IMR-90 (cell line): Measurements from ENCODE around the gene TENM4. TPM values are rescaled to one million over a fixed set of nuclear protein-coding genes. Genes with fewer than 3 reads are reported as not detected.

Experiments used
- ATAC-seq: fragments of 200-7000 bp; cut with Tn5 transposase; 2 replicates; pipeline ENCODE4 v1.9.1; 2020; ENCODE audit warnings: low read depth, mild to moderate bottlenecking, moderate library complexity
- BruUV-seq: library from RNA; stranded (reverse); fragments of 400-500 nt; replicated peaks from 2 replicates; lab custom pipeline; 2021; lab: Mats Ljungman, UMichigan
- CTCF ChIA-PET: fragments of 300-600 bp; formaldehyde crosslinking; extraction: SDS; loops from one replicate; lab custom pipeline; 2021; ENCODE audit warnings: antibody characterized with exemption; lab: Yijun Ruan, JAX
- POLR2A ChIA-PET: fragments of 300-600 bp; sonication (Branson Sonifier 250); formaldehyde crosslinking; loops from one replicate; lab custom pipeline; 2022; ENCODE audit warnings: antibody characterized with exemption; ENCODE audit not compliant: unreplicated experiment; lab: Charles Lee
- DNase-seq: peaks from one replicate; pipeline ENCODE4 v3.0.0; 2013
- H2AFZ ChIP-seq: replicated peaks from 2 replicates; pipeline ENCODE3; 2013; ENCODE audit warnings: low read length, mild to moderate bottlenecking; ENCODE audit not compliant: poor library complexity
- H2AK5ac ChIP-seq: 2 replicates; pipeline ENCODE4 v1.6.1; 2013; ENCODE audit warnings: low read depth, low read length, inconsistent platforms
- H2AK9ac ChIP-seq: replicated peaks from 2 replicates; pipeline ENCODE3; 2013; ENCODE audit warnings: mild to moderate bottlenecking, low read depth, low read length, moderate library complexity; ENCODE audit not compliant: poor library complexity
- H2BK120ac ChIP-seq: 2 replicates; pipeline ENCODE4 v1.6.1; 2013; ENCODE audit warnings: low read depth, low read length, inconsistent platforms
- H2BK15ac ChIP-seq: 3 replicates; pipeline ENCODE4 v1.6.1; 2013; ENCODE audit warnings: low read depth, low read length, inconsistent platforms
- H2BK20ac ChIP-seq: 2 replicates; pipeline ENCODE4 v1.6.1; 2013; ENCODE audit warnings: low read depth, mild to moderate bottlenecking, inconsistent platforms, low read length, moderate library complexity
- H2BK5ac ChIP-seq: 2 replicates; pipeline ENCODE4 v1.6.1; 2013; ENCODE audit warnings: mild to moderate bottlenecking, low read depth, low read length, inconsistent platforms; ENCODE audit not compliant: poor library complexity, severe bottlenecking
- H3K14ac ChIP-seq: replicated peaks from 2 replicates; pipeline ENCODE4 v1.6.1; 2013; ENCODE audit warnings: low read depth, low read length, inconsistent platforms
- H3K18ac ChIP-seq: 2 replicates; pipeline ENCODE4 v1.6.1; 2013; ENCODE audit warnings: low read depth, low read length, control low read depth
- H3K23ac ChIP-seq: 2 replicates; pipeline ENCODE4 v1.6.1; 2013; ENCODE audit warnings: low read depth, low read length, inconsistent platforms
- H3K27ac ChIP-seq: 2 replicates; pipeline ENCODE4 v1.5.1; 2013; ENCODE audit warnings: mild to moderate bottlenecking, control low read depth, low read length; ENCODE audit not compliant: insufficient read depth
- H3K27me3 ChIP-seq: 2 replicates; pipeline ENCODE4 v1.6.1; 2013; ENCODE audit warnings: low read length; ENCODE audit not compliant: control insufficient read depth, insufficient read depth
- H3K36me3 ChIP-seq: 2 replicates; pipeline ENCODE4 v1.6.1; 2013; ENCODE audit warnings: low read length, mixed read lengths; ENCODE audit not compliant: control insufficient read depth, insufficient read depth
- H3K4ac ChIP-seq: 2 replicates; pipeline ENCODE4 v1.6.1; 2013; ENCODE audit warnings: low read depth, low read length, inconsistent platforms
- H3K4me1 ChIP-seq: 2 replicates; pipeline ENCODE4 v1.6.1; 2013; ENCODE audit warnings: low read length, mixed read lengths; ENCODE audit not compliant: control insufficient read depth, insufficient read depth
- H3K4me2 ChIP-seq: 2 replicates; pipeline ENCODE4 v1.6.1; 2013; ENCODE audit warnings: low read depth, mild to moderate bottlenecking, control low read depth, low read length, moderate library complexity
- H3K4me3 ChIP-seq: 2 replicates; pipeline ENCODE4 v1.5.1; 2013; ENCODE audit warnings: low read depth, mild to moderate bottlenecking, control low read depth, low read length, moderate library complexity; ENCODE audit not compliant: insufficient read depth
- H3K56ac ChIP-seq: 2 replicates; pipeline ENCODE4 v1.6.1; 2013; ENCODE audit warnings: low read length, inconsistent platforms; ENCODE audit not compliant: insufficient read depth; ENCODE audit errors: extremely low read depth
- H3K79me1 ChIP-seq, 2 experiments: 2 replicates each; pipeline ENCODE4 v1.6.1; 2013; ENCODE audit warnings: low read length in 2 of 2, inconsistent platforms in 1 of 2, low read depth in 1 of 2
- H3K9ac ChIP-seq: 2 replicates; pipeline ENCODE4 v1.6.1; 2013; ENCODE audit warnings: low read depth, low read length, control low read depth
- H3K9me1 ChIP-seq: 2 replicates; pipeline ENCODE4 v1.6.1; 2013; ENCODE audit warnings: low read length, inconsistent platforms; ENCODE audit not compliant: insufficient read depth
- H3K9me3 ChIP-seq: 2 replicates; pipeline ENCODE4 v1.6.1; 2013; ENCODE audit warnings: low read length; ENCODE audit not compliant: control insufficient read depth, insufficient read depth
- H4K20me1 ChIP-seq: 2 replicates; pipeline ENCODE4 v1.6.1; 2013; ENCODE audit warnings: low read length, inconsistent platforms; ENCODE audit not compliant: insufficient read depth
- H4K5ac ChIP-seq: 2 replicates; pipeline ENCODE4 v1.6.1; 2013; ENCODE audit warnings: mild to moderate bottlenecking, low read depth, low read length, control low read depth
- H4K8ac ChIP-seq, 2 experiments: 2 replicates each; pipeline ENCODE4 v1.6.1; 2013; ENCODE audit warnings: low read depth in 2 of 2, low read length in 2 of 2, control low read depth in 1 of 2, inconsistent platforms in 1 of 2
- H4K91ac ChIP-seq: 2 replicates; pipeline ENCODE4 v1.6.1; 2013; ENCODE audit warnings: low read depth, low read length, inconsistent platforms; ENCODE audit not compliant: insufficient read depth
- BHLHE40 ChIP-seq: fragments of 150-350 bp; IDR thresholded peaks from 2 replicates; pipeline ENCODE4 v1.6.1; 2016; ENCODE audit warnings: mild to moderate bottlenecking, low read depth, low read length
- CEBPB ChIP-seq: IDR thresholded peaks from 2 replicates; pipeline ENCODE4 v1.6.1; 2012; ENCODE audit warnings: low read depth, low read length, improper control_type of control experiment
- CHD1 ChIP-seq: IDR thresholded peaks from 2 replicates; pipeline ENCODE4 v1.6.1; 2012; ENCODE audit warnings: low read depth, low read length, improper control_type of control experiment
- FOS ChIP-seq: fragments of 150-350 bp; IDR thresholded peaks from 2 replicates; pipeline ENCODE4 v1.6.1; 2016; ENCODE audit warnings: low read depth, low read length
- MAZ ChIP-seq: IDR thresholded peaks from 2 replicates; pipeline ENCODE4 v1.6.1; 2012; ENCODE audit warnings: low read depth, mild to moderate bottlenecking, low read length, improper control_type of control experiment, moderate library complexity, borderline replicate concordance
- NFE2L2 ChIP-seq: fragments of 150-350 bp; IDR thresholded peaks from 2 replicates; pipeline ENCODE4 v1.6.1; 2016; ENCODE audit warnings: low read depth, mild to moderate bottlenecking, low read length
- RFX5 ChIP-seq: IDR thresholded peaks from 2 replicates; pipeline ENCODE4 v1.8.0; 2012; ENCODE audit warnings: low read depth, mild to moderate bottlenecking, low read length, moderate library complexity
- SMC3 ChIP-seq: fragments of 150-350 bp; IDR thresholded peaks from 2 replicates; pipeline ENCODE4 v1.6.1; 2016; ENCODE audit warnings: low read depth, mild to moderate bottlenecking, antibody characterized with exemption, low read length, moderate library complexity
- WGBS, 2 experiments: methylation state at CpG; one replicate each; pipeline versions ENCODE4 v1.1.5 to v1.1.7; 2013; ENCODE audit warnings: missing lambda C conversion rate in 2 of 2; ENCODE audit not compliant: insufficient read length in 1 of 2; ENCODE audit errors: extremely low coverage in 2 of 2; 5-methylcytosine and 5-hydroxymethylcytosine counted together
- dilution Hi-C: fragments of 300-500 bp; cut with HindIII; formaldehyde crosslinking; loops from one replicate; pipeline ENCODE4 v1.14.3; 2018; ENCODE audit warnings: low sequenced_read_pairs; ENCODE audit not compliant: unreplicated experiment
- in situ Hi-C: fragments of 300-500 bp; cut with MboI; formaldehyde crosslinking; loops from 3 replicates; pipeline ENCODE4 v1.14.3; 2019; ENCODE audit warnings: low sequenced_read_pairs, inconsistent platforms, mixed read lengths
- intact Hi-C: fragments of 100-400 bp; cut with micrococcal nuclease; formaldehyde crosslinking; loops from 2 replicates; pipeline ENCODE4 v1.10.0; 2022
- polyA plus RNA-seq, 3 experiments: library from polyadenylated mRNA; depleted of rRNA; stranded (reverse); fragments of >200 nt; gene quantifications; 2 replicates each; pipeline ENCODE4 v1.2.3, GENCODE V29; 2012; ENCODE audit warnings: low replicate concordance in 1 of 3
- total RNA-seq: library from RNA; depleted of rRNA; stranded (reverse); fragments of >200 nt; gene quantifications from 2 replicates; pipeline ENCODE4 v1.2.3, GENCODE V29; 2012
- TF ChIP-seq, protein P1 (sequence below): fragments of 150-350 bp; IDR thresholded peaks from 2 replicates; pipeline ENCODE4 v1.6.1; 2017; ENCODE audit warnings: mild to moderate bottlenecking, antibody characterized with exemption, low read length, low read depth
- TF ChIP-seq, protein P2 (sequence below): conservative IDR thresholded peaks from 2 replicates; pipeline ENCODE4 v1.5.1; 2012; ENCODE audit warnings: mild to moderate bottlenecking, low read depth, low read length, improper control_type of control experiment

TENM4 gene
- total and polyA plus RNA-seq, 2 of the 4 experiments (the other 2 are of a cell fraction): 7.4 to 9.0 TPM

DNA sequence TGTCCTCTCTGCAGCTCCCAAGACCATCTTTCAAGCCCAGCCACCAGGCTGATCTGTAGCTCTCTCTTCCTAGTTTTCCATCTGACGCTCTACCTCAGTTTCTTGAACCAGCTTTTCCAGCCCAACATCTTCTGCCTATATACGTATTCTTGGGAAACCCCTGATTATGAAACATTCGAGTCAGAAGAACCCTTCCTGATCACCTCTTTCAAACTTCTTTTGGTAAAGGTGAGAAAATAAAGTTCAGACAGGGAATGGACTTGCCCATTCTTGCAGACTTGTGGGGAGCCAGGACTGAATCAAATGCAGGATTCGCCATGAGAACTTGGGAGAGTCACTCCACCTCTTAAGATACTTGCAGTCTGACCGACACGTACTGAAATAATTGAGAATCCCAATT, 696.6 kb downstream of the TENM4 start:
- no peak for ATAC-seq
- H3K23ac ChIP-seq: no peak overlapping the region
- POLR2A ChIA-PET: no interaction called here
- no peak overlapping the region for H2AK9ac ChIP-seq
- H3K4me1 ChIP-seq: peaks cover 2% of the 10 kb centered on the region; the same call in 1 of the 2 replicates
- H2BK15ac ChIP-seq: no peak overlapping the region
- no peak overlapping the region for H2AK5ac ChIP-seq
- H3K36me3 ChIP-seq: peaks cover 9% of the 10 kb centered on the region
- no peak overlapping the region for H3K4me2 ChIP-seq
- TF ChIP-seq BHLHE40: no peak
- no peak for TF ChIP-seq NFE2L2
- TF ChIP-seq MAZ: no peak
- no peak for TF ChIP-seq RFX5
- TF ChIP-seq FOS: no peak
- TF ChIP-seq, protein P1, sequence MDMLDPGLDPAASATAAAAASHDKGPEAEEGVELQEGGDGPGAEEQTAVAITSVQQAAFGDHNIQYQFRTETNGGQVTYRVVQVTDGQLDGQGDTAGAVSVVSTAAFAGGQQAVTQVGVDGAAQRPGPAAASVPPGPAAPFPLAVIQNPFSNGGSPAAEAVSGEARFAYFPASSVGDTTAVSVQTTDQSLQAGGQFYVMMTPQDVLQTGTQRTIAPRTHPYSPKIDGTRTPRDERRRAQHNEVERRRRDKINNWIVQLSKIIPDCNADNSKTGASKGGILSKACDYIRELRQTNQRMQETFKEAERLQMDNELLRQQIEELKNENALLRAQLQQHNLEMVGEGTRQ: no peak
- TF ChIP-seq, protein P2, sequence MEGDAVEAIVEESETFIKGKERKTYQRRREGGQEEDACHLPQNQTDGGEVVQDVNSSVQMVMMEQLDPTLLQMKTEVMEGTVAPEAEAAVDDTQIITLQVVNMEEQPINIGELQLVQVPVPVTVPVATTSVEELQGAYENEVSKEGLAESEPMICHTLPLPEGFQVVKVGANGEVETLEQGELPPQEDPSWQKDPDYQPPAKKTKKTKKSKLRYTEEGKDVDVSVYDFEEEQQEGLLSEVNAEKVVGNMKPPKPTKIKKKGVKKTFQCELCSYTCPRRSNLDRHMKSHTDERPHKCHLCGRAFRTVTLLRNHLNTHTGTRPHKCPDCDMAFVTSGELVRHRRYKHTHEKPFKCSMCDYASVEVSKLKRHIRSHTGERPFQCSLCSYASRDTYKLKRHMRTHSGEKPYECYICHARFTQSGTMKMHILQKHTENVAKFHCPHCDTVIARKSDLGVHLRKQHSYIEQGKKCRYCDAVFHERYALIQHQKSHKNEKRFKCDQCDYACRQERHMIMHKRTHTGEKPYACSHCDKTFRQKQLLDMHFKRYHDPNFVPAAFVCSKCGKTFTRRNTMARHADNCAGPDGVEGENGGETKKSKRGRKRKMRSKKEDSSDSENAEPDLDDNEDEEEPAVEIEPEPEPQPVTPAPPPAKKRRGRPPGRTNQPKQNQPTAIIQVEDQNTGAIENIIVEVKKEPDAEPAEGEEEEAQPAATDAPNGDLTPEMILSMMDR: no peak
- no peak for TF ChIP-seq CEBPB
- no peak for TF ChIP-seq CHD1
- TF ChIP-seq SMC3: no peak
- no peak overlapping the region for H4K91ac ChIP-seq
- H4K8ac ChIP-seq: no peak overlapping the region
- no peak overlapping the region for H3K4ac ChIP-seq
- H2BK20ac ChIP-seq: no peak overlapping the region
- BruUV-seq: no TSS peak
- no peaks in the 10 kb centered on the region for H3K27me3 ChIP-seq
- in situ Hi-C loops (no loop called here), dilution Hi-C loops (no loop called here), intact Hi-C loops (no loop called here)
- DNase-seq: no peak
- no peaks in the 10 kb centered on the region for H3K79me1 ChIP-seq
- H2BK120ac ChIP-seq: no peak overlapping the region
- CTCF ChIA-PET: no interaction called here
- H3K9me3 ChIP-seq: no peaks in the 10 kb centered on the region
- H3K27ac ChIP-seq: no peak overlapping the region
- H3K9ac ChIP-seq: no peak overlapping the region
- H2BK5ac ChIP-seq: no peak overlapping the region
- no peak overlapping the region for H2AFZ ChIP-seq
- H4K5ac ChIP-seq: no peak overlapping the region
- H3K14ac ChIP-seq: no peak overlapping the region
- peaks cover 6% of the 10 kb centered on the region; the same call in 1 of the 2 replicates for H3K9me1 ChIP-seq
- WGBS, 2 experiments: no CpG with 5 or more reads among the region's 6 CpGs
- H4K20me1 ChIP-seq: no peaks in the 10 kb centered on the region
- no peak overlapping the region for H3K18ac ChIP-seq
- H3K56ac ChIP-seq: no peak overlapping the region
- no peak overlapping the region for H3K4me3 ChIP-seq
